NCI-H146 treated with DMSO at 0.1 percent for 48 hours (cell line): ENCODE results near the gene TPK1.
"Not testable (repeated sequence)": the region's sequence is repeated elsewhere in the genome, so short reads cannot be mapped to it uniquely, and the experiment has no call there.

ENCODE experiments used
- DNase-seq: peaks from one replicate; lab custom pipeline; 2025; ENCODE audit not compliant: unreplicated experiment; lab: John Stamatoyannopoulos, UW

Gene TPK1

DNA sequence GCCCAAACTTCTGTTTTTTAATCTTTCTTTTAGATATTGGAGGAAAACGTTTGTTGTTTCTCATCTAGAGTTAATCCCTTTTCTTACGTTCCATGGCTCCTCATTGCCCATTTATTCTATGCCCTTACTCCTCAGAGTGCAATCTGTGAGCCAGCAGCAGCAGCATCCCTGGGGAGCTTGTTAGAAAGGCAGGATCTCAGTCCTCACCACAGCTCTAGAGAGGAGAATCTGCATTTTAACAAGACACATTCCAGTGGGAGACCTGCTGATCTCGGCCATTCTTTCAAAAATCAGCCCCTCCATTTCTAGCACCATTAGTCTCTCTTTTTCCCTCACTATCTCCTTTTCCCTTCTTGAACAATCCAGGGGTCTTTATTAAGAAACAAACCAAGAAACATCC lies 348.0 kb downstream of the TPK1 start:
- no peak for DNase-seq

DNA sequence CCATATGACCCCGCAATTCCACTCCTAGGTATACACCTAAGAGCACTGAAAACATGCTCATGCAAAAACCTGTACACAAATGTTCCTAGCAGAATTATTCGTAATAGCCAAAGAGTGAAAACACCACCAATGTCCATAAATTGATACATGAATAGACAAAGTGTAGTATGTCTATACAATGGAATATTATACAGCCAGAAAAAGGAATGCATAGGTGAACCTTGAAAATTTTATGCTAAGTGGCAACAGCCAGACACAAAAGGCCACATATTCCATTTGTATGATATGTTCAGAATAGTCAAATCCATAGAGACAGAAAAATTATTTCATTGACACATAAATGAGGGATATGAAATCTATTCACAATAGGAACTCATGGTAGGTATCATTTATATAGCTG lies 351.4 kb downstream of the TPK1 start:
- no peak for DNase-seq

DNA sequence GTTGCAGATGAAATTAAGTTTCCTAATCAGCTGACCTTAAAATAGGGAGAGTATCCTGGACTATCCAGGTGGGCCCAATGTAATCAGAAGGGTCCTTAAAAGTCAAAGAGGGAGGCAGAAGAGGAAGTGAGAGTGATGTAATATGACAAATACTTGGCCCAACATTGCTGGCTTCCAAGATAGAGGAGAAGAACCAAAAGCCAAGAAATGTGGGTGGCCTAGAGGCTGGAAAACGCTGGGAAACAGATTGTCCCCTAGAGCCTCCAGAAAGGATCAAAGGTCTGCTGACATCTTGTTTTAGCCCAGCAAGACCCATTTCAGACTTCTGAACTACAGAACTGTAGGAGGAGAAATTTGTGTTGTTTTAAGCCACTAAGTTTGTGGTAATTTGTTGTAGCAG lies 352.7 kb downstream of the TPK1 start:
- DNase-seq, result no peak

DNA sequence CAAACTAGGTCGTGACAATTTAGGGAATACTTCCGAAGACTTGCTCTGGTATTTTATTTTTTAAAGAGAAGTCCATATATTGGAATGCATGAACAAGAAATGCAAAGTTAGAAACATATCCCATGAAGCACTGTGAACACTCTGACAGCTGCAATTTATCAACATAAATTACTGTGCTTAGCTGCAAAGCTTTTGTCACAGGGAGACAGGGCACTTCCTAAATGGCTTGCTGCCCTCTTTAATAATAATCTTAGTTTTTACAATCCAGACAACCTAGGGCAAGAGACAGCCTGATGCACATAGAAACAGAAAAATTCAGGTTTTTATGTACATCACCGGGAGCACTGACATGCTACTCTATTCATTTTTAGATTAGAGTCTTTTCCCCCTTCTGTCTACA lies 354.0 kb downstream of the TPK1 start:
- DNase-seq, result no peak

DNA sequence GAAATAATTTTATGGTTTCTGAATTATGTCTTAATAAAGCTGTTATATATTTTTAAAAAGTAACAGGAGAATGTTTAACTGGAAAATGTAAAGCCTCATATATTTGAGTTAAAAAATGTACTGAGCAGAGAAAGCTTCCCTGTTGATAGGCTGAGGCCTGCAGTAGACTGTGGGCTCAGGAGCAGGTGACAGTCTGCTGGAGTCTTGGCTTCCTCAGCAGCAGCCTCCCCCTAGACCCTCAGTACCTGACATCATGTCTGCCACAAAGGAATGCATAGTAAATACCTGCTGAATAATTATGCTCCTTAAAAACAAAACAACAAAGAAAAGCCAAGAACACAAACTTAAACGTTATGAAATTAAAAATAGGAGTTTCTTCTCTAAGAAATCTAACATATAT lies 358.5 kb downstream of the TPK1 start:
- DNase-seq, result no peak

DNA sequence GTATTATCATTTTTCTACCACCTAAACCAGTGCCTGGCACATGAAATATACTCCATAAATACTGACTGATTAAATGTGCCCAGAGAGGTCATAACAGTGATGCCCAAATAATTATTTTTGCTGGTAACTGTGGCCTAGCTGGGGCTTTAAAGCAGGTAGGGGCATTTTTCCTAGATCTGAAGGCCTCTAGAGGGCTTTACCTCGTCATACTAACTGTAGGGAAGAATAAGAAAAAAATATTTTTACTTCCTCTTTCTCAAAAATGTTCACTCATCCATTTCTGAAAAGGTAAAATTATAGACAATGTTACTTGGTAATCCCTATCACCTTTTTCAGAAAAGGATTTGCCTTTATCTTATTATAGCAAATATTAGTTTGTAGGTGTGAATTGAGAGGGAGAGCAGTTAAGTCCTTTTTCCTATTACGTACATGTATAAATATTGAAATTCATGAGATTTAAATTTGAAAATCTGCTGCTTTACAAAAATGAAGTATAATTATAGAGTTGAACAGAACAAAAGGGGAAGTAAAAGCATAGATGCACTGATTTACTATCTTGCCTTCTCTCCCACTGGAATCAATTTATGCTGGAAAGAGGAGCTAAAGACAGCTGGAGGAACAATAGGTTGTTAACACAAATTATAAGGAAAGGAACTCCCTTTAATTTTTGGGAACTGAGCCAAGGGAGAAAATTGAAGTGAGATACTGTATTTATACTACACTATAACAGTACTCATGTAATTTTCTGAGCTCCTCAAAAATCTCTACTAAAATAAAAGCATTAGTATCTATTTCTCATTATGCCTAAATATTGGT lies 360.8 kb downstream of the TPK1 start:
- no peak for DNase-seq

DNA sequence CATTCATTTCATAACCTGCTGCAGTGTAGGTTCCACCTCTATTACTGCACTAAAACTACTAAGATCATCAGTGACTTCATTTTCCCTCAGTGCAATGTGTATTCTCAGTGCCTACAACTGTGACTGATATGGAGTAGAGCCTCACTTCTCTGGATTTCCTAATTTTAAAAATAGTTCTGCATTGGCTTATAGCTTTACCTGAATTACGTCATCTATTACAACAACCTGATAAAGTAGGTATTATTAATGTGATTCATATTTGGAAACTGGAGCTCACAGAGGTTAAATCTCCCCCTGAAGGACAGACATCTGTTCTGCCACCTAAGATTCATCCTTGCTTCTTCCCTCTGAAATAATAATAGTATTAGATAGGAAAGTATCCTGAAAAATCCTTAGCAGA lies 361.5 kb downstream of the TPK1 start:
- DNase-seq, result no peak

DNA sequence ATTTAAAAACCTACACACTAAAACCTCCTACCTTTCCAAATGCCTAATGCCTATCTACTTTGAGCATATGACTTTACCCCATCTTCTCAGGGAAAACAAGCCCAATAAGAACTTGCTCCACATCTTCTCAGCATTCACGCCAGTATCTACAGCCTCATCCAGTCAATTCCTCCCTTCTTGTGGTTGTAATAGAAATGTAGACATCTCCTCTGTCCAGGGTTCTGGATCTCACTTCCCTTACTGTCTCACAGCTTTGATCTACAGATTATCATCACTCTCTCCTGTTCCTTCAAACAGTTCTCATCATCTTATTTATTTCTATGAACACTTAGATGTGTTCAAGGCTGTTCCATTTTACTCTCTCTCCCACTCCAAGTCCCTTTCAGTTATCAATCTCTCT lies 361.9 kb downstream of the TPK1 start:
- no peak for DNase-seq

DNA sequence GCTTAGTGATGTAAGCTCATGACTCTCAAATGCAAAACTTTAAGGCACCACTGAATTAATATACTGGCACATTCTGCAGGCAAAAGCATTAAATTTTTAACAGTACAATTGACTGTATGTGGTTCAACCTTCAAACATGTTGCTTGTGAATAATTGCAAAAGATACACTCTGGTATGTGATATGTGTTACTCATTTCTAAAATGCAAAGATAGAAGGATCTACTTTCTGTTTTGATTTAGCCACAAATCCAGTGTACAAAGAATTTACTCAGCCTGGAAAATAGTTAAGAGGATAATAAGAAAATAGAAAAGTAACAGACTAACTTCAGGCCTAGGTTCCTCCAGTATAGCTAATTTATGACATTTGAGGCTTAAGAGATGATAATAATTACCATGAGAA lies 365.8 kb downstream of the TPK1 start:
- no peak for DNase-seq

DNA sequence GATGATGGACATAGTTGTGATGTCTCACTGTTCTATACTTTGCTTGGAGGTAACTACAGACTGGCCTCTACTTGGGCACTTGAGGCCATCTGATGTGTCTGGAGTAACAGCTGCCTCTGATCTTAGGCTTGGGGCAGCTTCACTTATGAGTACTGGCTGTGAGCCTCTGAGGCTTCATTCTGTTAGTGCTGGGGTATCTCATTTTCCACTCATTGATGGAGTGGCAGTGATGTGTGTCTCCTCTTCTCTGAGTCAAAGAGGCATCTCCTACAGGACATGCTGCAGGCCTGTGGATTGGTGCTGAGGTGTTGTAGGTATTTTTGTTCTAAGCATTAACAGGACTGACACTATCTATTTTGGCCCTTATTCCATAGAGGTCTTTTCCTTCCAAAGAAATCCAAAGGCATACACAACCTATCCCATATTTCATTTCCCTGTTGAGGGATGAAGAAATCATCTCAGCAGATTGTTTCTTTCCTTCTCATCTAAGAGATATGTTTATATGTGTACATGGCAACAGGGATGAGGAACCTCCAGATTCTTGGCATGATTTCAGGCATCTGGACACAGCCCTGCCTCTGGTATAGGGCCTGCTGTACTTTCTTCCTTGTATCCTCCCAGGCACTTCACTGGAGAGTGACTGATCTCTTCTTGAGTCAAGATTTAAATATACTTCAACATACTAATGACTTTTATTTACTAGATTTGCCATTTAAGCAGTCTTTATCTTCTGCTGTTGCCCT lies 366.7 kb downstream of the TPK1 start:
- no peak for DNase-seq

DNA sequence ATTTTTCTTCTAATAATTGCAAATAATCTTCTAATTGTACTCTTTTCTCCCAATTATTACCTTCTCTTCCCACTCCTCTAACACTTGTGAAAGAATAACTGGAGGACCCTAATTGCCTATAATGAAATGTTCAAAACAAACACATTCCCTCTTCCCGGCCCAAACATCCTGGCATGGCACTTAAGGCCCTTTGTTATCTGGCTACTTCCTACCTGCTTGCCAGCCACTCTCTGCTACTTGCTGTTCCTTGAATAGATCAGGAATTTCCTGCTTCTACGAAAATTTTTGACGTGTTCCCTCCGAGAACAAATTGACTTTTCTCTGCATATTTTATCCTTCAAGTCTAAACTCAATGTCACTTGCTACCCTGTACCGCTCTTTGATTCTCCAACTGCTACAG lies 376.2 kb downstream of the TPK1 start:
- DNase-seq, result no peak

DNA sequence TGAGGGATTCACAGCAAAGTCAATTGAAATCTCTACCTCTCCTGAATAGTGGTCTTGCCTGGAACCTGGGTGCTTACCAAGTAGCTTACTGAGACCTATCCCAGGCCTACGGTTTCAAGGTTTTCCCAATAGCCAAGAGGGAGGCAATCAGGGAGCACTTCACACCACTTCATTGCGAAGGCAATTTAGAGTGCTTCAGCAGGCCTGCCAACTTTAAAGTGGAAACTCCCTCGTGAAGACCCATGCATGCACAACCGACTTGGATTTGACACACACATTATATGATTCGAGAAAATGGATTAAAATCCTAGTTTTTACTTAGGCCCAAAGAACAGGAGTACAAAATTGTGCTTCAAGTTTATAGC lies 380.8 kb downstream of the TPK1 start:
- no peak for DNase-seq

DNA sequence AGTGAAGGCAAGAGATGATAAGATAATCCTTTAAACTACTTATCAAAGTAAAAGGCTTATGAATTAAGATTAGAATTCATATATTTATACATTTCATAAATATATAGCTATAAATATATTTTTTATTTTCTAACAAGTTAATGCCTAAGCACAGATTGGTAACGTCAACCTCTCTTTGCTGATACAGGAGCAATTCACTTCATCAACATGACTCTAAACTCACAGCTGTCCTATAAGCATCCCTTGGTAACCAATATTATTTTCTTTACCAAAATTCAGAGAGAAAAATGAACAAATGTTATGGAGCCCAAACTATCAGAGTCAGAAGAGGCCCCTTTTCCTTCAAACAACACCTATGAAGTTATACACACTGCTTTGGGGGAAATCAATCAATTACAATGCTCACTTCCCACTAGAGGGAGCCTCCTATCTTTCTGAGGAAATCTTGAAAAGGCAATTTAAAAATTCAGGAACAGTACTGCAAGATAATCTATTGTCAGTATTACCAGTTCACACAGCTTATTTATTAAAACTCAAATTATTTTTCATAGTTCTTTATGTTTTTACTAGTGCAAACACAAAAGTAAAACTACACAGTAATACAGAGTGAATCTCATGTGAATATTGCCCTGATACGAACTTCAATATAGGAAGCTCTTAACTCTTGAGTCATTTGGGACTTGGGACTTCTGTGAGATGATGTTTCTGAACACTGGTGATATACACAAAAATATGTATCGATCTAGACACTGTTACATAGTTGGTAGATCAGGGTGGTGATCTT lies 381.4 kb downstream of the TPK1 start:
- DNase-seq, result no peak

DNA sequence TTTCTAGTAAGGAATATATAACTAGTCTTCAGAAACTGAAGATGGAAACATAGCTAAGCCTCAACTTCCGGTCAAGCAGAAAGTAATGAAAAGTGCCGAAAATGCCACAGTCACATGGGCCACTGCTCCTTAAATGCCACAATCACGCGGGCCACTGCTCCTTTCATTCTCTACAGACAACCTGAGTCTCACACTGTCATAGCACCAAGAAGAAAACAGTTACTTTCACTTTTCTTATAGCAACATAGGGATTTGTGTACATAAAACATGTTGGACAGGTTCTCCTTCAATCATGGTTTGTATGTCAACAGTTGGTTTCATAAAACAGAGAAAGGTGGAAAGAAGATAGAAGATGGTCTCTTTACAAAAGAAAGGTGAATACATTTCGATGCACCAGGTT lies 383.8 kb downstream of the TPK1 start:
- no peak for DNase-seq

DNA sequence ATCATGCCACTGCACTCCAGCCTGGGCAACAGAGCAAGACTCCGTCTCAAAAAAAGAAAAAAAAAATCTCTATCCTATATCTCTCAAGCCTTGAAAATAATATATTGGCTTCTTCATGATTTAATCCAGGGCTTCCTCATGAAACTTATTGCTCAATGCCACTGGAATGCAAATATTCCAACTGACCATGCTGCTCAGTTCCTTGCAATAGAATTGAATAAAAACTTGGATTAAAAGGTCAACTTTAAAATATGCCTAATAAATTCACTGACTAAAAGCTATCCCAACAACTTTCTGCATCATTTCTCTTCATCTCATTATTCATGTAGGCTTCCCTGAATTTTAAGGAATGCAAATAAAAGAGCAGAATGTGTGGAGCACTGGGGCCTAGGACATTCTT lies 390.3 kb downstream of the TPK1 start:
- DNase-seq, result no peak

DNA sequence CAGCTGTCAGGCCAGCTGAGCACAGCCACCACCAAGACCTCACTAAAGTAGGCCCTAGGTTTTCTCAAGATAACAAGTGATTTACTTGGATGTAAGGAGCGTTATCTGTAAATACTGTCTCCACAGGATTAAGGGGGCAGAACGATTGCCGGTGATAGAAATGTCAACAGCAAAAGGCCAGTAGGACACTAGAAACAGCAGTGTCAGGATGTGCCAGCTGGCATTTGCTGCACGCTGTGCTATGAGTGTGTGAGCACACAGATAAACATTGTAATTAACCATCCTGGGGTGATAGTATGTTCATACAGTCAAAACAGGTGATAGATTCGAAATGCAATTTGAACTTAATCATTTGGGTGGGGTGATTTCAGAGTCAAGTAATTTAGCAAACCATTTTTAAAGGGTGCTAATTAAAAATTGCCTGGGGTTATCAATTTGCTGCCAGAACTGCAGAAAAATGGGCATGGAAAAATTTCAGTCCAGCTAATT lies 396.1 kb downstream of the TPK1 start:
- DNase-seq, result no peak

DNA sequence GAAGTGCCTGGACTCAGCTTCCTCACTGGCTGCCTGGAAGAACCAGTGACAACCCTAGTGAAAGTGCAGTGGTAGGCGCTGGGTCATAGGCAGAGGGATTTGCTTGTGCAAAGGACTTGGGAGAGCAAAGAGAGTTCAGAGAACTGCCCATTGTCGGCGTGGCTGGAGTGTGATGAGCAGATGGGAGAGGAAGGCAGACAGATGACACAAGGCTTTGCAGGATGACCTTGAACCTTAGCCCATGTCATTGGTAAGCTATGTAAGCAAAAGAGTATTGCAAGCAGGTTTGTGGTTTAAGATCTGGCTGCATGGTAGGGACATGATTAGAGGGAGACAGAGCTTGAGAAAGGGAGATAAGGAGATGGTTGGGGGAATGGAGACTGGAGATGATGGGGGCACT lies 397.1 kb downstream of the TPK1 start:
- no peak for DNase-seq

DNA sequence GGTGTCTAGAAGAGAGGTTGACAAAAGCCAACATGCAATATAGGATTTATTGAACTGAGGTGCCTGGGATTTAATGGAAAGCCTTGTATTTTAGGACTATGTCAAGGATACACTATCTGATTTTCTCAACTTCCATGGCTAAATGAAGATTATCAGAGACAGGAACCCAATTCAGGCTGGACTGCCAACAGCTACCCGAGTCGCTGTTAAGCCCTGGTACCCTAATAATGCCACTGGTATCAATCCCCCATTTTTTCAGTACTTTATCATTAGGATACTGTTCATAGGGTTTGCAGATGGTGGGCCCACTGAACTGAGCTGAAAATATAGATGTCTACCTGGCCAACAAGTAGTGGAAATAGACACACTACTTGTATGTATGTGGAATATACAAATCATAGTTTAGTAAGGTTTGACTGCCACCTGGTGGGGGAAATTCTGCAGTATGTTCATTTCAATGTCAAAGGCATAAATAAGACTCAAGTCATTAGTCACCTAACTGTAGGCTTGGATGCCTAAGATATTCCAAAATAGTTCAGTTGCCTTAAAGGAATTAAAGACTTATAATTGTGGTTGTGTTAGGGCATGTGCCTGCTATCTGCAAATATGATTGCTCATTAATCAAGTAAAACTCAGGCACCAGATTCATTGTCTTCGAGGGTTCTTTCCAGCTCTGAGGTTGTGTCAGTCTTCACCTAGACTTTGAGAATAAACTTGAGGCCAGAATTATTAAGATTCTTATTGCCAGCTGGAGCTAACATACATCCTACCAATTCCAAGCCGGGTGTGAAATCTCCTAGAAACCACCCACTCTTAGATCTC lies 398.3 kb downstream of the TPK1 start:
- DNase-seq, result no peak

DNA sequence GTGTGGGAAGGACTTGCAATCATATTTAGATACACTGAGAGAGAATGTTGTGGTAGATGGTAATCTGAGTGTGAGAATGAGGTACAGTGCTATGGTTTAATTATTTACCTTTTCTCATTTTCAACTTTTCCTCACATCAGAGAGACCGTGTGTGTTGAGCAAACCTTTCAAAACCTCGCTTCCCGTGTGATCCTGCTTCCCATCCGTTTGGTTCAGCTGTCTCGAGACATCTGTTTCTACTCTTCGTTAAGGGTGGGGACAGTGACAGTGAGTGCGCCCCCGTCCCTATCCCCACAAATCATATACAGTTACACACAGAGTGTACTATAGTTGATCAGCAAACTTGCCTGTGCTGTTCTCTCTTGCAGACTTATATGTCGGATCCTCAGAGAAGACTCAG lies 399.4 kb downstream of the TPK1 start:
- DNase-seq, result no peak

DNA sequence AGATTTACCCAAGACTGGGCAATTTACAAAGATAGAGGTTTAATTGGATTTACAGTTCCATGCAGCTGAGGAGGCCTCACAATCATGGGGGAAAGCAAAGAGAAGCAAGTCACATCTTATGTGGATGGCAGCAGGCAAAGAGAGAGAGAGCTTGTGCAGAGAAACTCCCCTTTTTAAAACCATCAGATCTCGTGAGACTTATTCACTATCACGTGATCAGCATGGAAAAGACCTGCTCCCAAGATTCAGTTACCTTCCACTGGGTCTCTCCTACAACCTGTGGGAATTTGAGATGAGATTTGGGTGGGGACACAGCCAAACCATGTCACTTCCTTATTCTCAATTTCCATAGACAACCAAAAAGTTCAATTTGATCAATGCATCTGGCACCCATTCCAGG lies 407.4 kb downstream of the TPK1 start:
- DNase-seq, result no peak

DNA sequence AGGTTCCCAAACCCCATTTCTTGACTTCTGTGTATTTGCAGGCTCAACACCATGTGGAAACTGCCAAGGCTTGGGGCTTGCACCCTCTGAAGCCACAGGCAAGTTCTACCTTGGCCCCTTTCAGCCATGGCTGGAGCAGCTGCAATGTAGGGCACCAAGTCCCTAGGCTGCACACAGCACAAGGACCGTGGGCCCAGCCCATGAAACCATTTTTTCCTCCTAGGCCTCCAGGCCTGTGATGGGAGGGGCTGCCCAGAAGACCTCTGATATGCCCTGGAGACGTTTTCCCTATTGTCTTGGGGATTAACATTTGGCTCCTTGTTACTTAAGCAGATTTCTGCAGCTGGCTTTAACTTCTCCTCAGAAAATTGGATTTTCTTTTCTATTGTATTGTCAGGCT lies 408.3 kb downstream of the TPK1 start:
- DNase-seq, result not testable (repeated sequence)
